CD4-positive, alpha-beta T cell (primary cell): ENCODE data around the gene CTAGE1. TPM values are rescaled to one million over a fixed set of nuclear protein-coding genes. Genes with fewer than 3 reads are reported as not detected.

Experiments
- ATAC-seq: fragments of 200-7000 bp; cut with Tn5 transposase; one replicate; pipeline ENCODE4 v1.10.0; 2022; ENCODE audit warnings: mild to moderate bottlenecking; ENCODE audit not compliant: poor library complexity
- CTCF ChIA-PET: fragments of 350-600 bp; sonication (Branson Sonifier 250); formaldehyde crosslinking; loops from one replicate; lab custom pipeline; 2021; ENCODE audit warnings: antibody characterized with exemption, inconsistent platforms; lab: Charles Lee
- POLR2A ChIA-PET: fragments of 350-600 bp; sonication (Branson Sonifier 250); formaldehyde crosslinking; loops from one replicate; lab custom pipeline; 2021; ENCODE audit warnings: antibody characterized with exemption, inconsistent platforms; lab: Charles Lee
- DNase-seq, 14 experiments: peaks; one replicate each; pipeline ENCODE4 v3.0.0-alpha.2; 2013 to 2020; ENCODE audit warnings: mixed read lengths in 2 of 14
- H3K27ac ChIP-seq, 2 donors: one replicate each; pipeline versions ENCODE4 v1.5.1 to v1.7.0; 2013; ENCODE audit warnings: low read length in 2 of 2, low read depth in 1 of 2, mild to moderate bottlenecking in 1 of 2
- H3K27me3 ChIP-seq, 2 experiments: 1 replicate in 1 of 2; 2 replicates in 1 of 2; pipeline versions ENCODE4 v1.6.1 to v1.7.0; 2013; ENCODE audit warnings: low read length in 2 of 2, control low read depth in 1 of 2, mild to moderate bottlenecking in 1 of 2, moderate library complexity in 1 of 2; ENCODE audit not compliant: insufficient read depth in 2 of 2, control insufficient read depth in 1 of 2
- H3K36me3 ChIP-seq: one replicate; pipeline ENCODE4 v1.6.1; 2013; ENCODE audit warnings: low read length, control low read depth; ENCODE audit not compliant: insufficient read depth
- H3K4me1 ChIP-seq: one replicate; pipeline ENCODE4 v1.6.1; 2013; ENCODE audit warnings: low read length, control low read depth; ENCODE audit not compliant: insufficient read depth
- H3K4me3 ChIP-seq: one replicate; pipeline ENCODE4 v1.5.1; 2013; ENCODE audit warnings: mild to moderate bottlenecking, low read length, moderate library complexity
- H3K9me3 ChIP-seq, 2 experiments: 1 replicate in 1 of 2; 2 replicates in 1 of 2; pipeline versions ENCODE4 v1.6.1 to v1.7.0; 2013; ENCODE audit warnings: low read length in 2 of 2, mild to moderate bottlenecking in 2 of 2, control low read depth in 1 of 2, moderate library complexity in 1 of 2; ENCODE audit not compliant: control insufficient read depth in 1 of 2, insufficient read depth in 1 of 2
- H3K27ac Mint-ChIP-seq: one replicate; pipeline ENCODE4 v1.8.0; 2020; ENCODE audit warnings: mixed read lengths
- H3K27me3 Mint-ChIP-seq: one replicate; pipeline ENCODE4 v1.8.0; 2021; ENCODE audit warnings: mixed read lengths
- H3K36me3 Mint-ChIP-seq: one replicate; pipeline ENCODE4 v1.8.0; 2021; ENCODE audit warnings: low read depth, mixed read lengths
- H3K4me1 Mint-ChIP-seq: one replicate; pipeline ENCODE4 v1.8.0; 2021; ENCODE audit warnings: low read depth, mixed read lengths
- H3K4me3 Mint-ChIP-seq: one replicate; pipeline ENCODE4 v1.8.0; 2020; ENCODE audit warnings: mild to moderate bottlenecking, mixed read lengths
- H3K9me3 Mint-ChIP-seq: one replicate; pipeline ENCODE4 v1.8.0; 2020; ENCODE audit warnings: mixed read lengths
- intact Hi-C, 2 experiments: fragments of 100-400 bp; cut with DNase I in 1 of 2; cut with micrococcal nuclease in 1 of 2; formaldehyde crosslinking; loops; one replicate each; pipeline versions ENCODE4 v1.15.1 to v1.9.0; 2023 to 2025; cut with DNase I, micrococcal nuclease
- total RNA-seq, 174 experiments: library from RNA in 2 of 174; stranded (reverse) in 2 of 174; gene quantifications; one replicate each; pipeline ENCODE4 v1.2.3 and lab custom pipeline; 2021 to 2026
- TF ChIP-seq, protein P1 (sequence below): fragments of 200-600 bp; IDR thresholded peaks from one replicate; pipeline ENCODE4 v1.8.0; 2022; ENCODE audit warnings: antibody characterized with exemption, mild to moderate bottlenecking

Gene CTAGE1
- total RNA-seq, 2 experiments from 2014 or later, result not detected

DNA sequence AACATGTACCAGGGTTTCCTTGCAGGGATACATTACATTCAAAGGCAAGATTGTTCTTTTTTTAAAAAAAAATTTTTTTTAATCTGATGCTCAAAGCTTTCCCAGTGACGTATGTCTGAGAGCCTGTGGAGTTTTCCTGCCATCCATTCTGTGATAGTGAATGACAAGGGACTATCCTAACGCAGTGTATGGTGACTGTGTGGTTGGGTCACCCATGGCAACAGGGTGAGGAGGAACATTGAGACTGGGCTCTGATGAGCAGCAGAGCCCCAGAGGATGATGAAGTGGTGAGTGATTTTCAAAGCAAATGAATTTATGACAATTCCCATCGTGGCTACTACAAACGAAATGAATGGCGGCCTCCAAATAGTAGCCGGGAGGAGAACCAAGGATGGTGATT lies 28.6 kb upstream of the CTAGE1 start:
- ChIA-PET CTCF (no interaction called here), POLR2A (no interaction called here)
- peaks cover 18% of the 10 kb centered on the region for H3K9me3 Mint-ChIP-seq
- Histone ChIP-seq H3K4me3 (no peak overlapping the region), H3K27me3 (peaks cover 0 to 2% of the 10 kb centered on the region in 2 experiments), H3K9me3 (no peaks in the 10 kb centered on the region), H3K4me1 (no peaks in the 10 kb centered on the region), H3K27ac (no peak overlapping the region), H3K36me3 (no peaks in the 10 kb centered on the region)
- TF ChIP-seq, protein P1, sequence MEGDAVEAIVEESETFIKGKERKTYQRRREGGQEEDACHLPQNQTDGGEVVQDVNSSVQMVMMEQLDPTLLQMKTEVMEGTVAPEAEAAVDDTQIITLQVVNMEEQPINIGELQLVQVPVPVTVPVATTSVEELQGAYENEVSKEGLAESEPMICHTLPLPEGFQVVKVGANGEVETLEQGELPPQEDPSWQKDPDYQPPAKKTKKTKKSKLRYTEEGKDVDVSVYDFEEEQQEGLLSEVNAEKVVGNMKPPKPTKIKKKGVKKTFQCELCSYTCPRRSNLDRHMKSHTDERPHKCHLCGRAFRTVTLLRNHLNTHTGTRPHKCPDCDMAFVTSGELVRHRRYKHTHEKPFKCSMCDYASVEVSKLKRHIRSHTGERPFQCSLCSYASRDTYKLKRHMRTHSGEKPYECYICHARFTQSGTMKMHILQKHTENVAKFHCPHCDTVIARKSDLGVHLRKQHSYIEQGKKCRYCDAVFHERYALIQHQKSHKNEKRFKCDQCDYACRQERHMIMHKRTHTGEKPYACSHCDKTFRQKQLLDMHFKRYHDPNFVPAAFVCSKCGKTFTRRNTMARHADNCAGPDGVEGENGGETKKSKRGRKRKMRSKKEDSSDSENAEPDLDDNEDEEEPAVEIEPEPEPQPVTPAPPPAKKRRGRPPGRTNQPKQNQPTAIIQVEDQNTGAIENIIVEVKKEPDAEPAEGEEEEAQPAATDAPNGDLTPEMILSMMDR, result no peak
- H3K27me3 Mint-ChIP-seq, result no peaks in the 10 kb centered on the region
- H3K27ac Mint-ChIP-seq, result no peak overlapping the region
- no peaks in the 10 kb centered on the region for H3K4me1 Mint-ChIP-seq
- no peaks in the 10 kb centered on the region for H3K36me3 Mint-ChIP-seq
- no peak for ATAC-seq
- intact Hi-C loops, result no loop called here
- no peak for DNase-seq
- H3K4me3 Mint-ChIP-seq, result no peak overlapping the region

DNA sequence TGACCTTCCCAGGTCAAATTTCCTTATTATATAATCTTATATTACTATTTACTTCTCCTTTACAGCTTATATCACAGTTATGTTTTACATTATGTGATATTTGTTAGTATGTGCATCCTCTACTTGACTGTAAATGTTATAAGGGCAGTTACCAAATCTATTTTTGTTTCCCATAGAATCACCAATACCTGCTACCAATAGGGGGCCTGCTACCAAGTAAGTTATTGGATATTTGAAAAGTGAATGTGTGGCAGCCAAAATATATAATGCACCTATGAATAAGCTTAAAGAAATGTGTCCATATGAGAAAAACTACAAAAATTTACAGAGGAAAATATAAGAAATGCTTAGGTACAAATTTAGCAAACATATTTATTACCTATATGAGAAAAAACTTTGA lies 23.9 kb upstream of the CTAGE1 start:
- H3K9me3 ChIP-seq, result no peaks in the 10 kb centered on the region
- H3K4me3 ChIP-seq, result no peak overlapping the region
- Mint-ChIP-seq H3K36me3 (no peaks in the 10 kb centered on the region), H3K4me1 (no peaks in the 10 kb centered on the region), H3K9me3 (peaks cover 8% of the 10 kb centered on the region), H3K27me3 (no peaks in the 10 kb centered on the region), H3K4me3 (no peak overlapping the region), H3K27ac (no peak overlapping the region)
- ChIA-PET CTCF (no interaction called here), POLR2A (no interaction called here)
- TF ChIP-seq, protein P1, result no peak
- DNase-seq (no peak), ATAC-seq (no peak)
- intact Hi-C loops, result no loop called here
- H3K27me3 ChIP-seq, result peaks cover 0 to under 1% of the 10 kb centered on the region in 2 experiments
- H3K4me1 ChIP-seq, result no peaks in the 10 kb centered on the region
- H3K36me3 ChIP-seq, result no peaks in the 10 kb centered on the region
- no peak overlapping the region for H3K27ac ChIP-seq

DNA sequence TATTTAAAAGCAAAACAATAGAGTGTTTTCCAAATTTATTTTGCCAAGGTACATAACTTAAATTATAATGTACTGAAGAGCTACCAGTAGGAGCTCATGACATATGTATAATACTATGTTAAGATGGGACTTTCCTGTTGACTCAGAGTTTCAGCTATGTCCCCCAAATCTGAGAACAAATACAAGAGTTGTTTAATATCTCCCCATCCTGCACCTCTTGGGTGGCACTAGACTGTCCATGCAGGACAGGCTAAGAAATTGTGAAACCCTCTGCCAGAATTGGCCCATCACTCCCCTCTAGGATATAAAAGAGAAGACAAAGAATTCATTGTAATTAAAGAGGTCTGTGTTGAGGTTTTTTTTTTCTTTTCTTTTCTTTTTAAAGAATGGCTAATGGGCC lies 21.7 kb upstream of the CTAGE1 start:
- no peak overlapping the region for H3K4me3 ChIP-seq

More for the DNA sequence above, 21.7 kb upstream of the CTAGE1 start:
- Histone ChIP-seq H3K36me3 (no peaks in the 10 kb centered on the region), H3K4me1 (no peaks in the 10 kb centered on the region), H3K27ac (no peak overlapping the region), H3K9me3 (no peaks in the 10 kb centered on the region), H3K27me3 (no peaks in the 10 kb centered on the region)
- Mint-ChIP-seq H3K27me3 (no peaks in the 10 kb centered on the region), H3K9me3 (peaks cover 8% of the 10 kb centered on the region), H3K27ac (no peak overlapping the region), H3K4me3 (no peak overlapping the region), H3K36me3 (no peaks in the 10 kb centered on the region), H3K4me1 (no peaks in the 10 kb centered on the region)
- TF ChIP-seq, protein P1, result no peak
- ATAC-seq (no peak), DNase-seq (no peak)
- ChIA-PET CTCF (no interaction called here), POLR2A (no interaction called here)
- intact Hi-C loops, result no loop called here
